Cardiac fibroblast (primary cell): ENCODE measurements around the gene OSBPL5.

Source experiments
- DNase-seq, 2 donors: peaks; one replicate each; pipeline versions ENCODE4 v3.0.0 to v3.0.0-alpha.2; 2010; ENCODE audit warnings: low read depth in 2 of 2
- H3K4me3 ChIP-seq, 2 donors: replicated peaks in 1 of 2; 1 replicate in 1 of 2; 2 replicates in 1 of 2; pipeline ENCODE4 v1.5.1; 2011; ENCODE audit warnings: low read depth in 2 of 2, low read length in 2 of 2, mild to moderate bottlenecking in 2 of 2, moderate library complexity in 1 of 2
- CTCF ChIP-seq: IDR thresholded peaks from one replicate; pipeline ENCODE4 v1.5.1; 2011; ENCODE audit warnings: low read depth, mild to moderate bottlenecking, low read length, inconsistent platforms

Gene OSBPL5

DNA sequence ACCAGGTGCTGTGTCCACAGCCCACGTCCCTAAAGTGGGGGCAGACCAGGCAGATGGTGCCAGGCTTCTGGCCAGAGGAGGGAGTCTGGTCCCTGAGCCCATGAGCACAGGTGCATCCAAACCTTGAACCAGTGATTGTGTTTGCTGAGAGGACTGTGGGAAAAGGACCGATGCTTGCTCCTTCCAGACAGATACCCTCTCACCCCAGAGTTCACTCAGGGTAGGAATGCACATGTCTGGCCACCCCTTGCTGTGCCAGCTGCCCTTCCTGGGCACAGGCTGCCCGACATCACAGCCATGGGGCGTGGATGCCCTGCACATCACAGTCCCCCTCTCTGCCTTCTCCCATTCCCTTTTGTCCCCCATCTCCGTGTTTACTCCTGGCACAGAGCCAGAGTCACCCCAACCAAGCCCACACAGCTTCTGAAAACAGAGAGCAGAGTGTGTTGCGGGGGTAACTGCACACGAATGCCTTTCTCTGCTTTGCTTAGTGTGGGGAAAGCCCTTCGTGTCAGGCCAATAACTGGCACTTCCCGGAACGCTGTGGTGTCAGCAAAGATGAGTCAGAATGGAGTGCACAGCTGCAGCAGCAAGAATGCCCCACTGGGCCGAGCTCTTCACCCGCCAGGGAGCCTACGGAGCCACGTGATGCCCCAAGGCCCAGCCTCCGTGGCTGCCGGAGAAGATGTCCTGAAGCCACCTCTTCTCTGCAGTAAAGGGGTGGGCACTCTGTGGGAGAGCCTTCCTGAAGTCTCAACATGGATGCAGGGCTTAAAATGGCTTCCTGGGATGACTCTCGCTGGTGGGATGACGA, 115.5 kb downstream of the OSBPL5 start:
- peak; percentile 43 for TF ChIP-seq CTCF
- H3K4me3 ChIP-seq, result no peak overlapping the region
- peak; percentile 96 for DNase-seq

DNA sequence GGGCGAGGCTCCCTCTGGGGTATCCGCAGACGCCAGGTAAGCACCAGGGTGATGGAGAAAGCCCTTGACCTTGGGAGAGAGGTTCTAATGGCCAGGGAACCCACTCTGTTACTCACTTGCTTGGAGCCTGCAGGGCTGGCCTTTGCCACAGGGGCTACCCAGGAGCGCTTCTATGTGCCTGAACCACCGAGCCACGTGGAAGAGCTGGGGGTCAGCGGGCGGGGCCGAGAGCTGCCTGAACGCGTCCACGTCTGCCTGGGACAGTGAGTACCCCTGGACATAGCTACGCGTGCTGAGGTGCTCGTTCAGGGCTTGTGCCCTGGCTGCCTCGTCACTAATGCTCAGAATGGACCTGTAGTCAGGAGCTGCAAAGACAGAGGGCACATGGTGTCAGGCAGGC, 117.5 kb downstream of the OSBPL5 start:
- no peak for TF ChIP-seq CTCF
- no peak for DNase-seq
- no peak overlapping the region for H3K4me3 ChIP-seq

GRCh38 chr11:3046641-3047040, 118.5 kb downstream of the OSBPL5 start:
- DNase-seq, result no peak
- TF ChIP-seq CTCF, result no peak
- H3K4me3 ChIP-seq, result no peak overlapping the region

- H3K4me3 ChIP-seq, result no peak overlapping the region
- peak; percentile 32 for TF ChIP-seq CTCF
- DNase-seq, result peak in 1 of 2 donors; percentile 22
These were observed 118.9 kb downstream of the OSBPL5 start for GRCh38 chr11:3046190-3046589.

- no peak for DNase-seq
- TF ChIP-seq CTCF, result no peak
- H3K4me3 ChIP-seq, result no peak overlapping the region
These were observed 120.2 kb downstream of the OSBPL5 start for GRCh38 chr11:3044915-3045314.

DNA sequence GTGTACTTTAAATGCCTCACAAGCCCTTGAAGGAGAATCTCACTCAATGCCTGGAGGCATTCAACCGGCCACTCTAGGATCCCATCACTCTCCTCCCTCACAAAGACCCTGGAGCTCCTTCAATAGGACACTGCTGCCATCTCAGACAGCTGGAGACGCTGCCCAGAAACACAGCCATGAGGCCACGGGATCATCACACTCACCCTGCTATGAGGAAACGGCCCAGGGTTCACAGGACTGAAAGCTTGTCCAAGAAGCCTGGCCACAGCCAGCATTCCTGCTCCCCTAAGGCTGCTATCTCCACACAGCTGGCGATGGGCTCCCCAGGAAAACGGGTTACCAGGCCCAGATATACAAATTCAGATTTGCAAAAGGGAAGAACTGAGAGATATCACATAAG, 121.1 kb downstream of the OSBPL5 start:
- DNase-seq, result peak in 1 of 2 donors; percentile 46
- TF ChIP-seq CTCF, result no peak
- H3K4me3 ChIP-seq, result no peak overlapping the region
